Gastroesophageal sphincter (tissue), 4 donors: Measurements from ENCODE around the gene AMER3. TPM values are rescaled to one million over a fixed set of nuclear protein-coding genes. Genes with fewer than 3 reads are reported as not detected.

ENCODE experiments used
- ATAC-seq: fragments of 150-250 bp; one replicate; pipeline ENCODE4 v1.9.1; 2016; ENCODE audit warnings: mild to moderate bottlenecking, moderate library complexity
- H3K27ac ChIP-seq, 4 donors: fragments of 200-600 bp; sonication (generic) in 3 of 4; 1 replicate in 3 of 4; 2 replicates in 1 of 4; pipeline ENCODE4 v1.5.1; 2016 to 2019
- H3K27me3 ChIP-seq: fragments of 200-600 bp; sonication (generic); one replicate; pipeline ENCODE4 v1.5.1; 2019
- H3K36me3 ChIP-seq, 2 donors: fragments of 200-600 bp; sonication (generic); one replicate each; pipeline ENCODE4 v1.5.1; 2019; ENCODE audit warnings: control low read depth in 1 of 2
- H3K4me1 ChIP-seq, 3 donors: fragments of 200-600 bp; sonication (generic); 1 replicate in 2 of 3; 2 replicates in 1 of 3; pipeline ENCODE4 v1.5.1; 2016 to 2019; ENCODE audit warnings: control low read depth in 2 of 3
- H3K4me3 ChIP-seq, 2 donors: fragments of 200-600 bp; sonication (generic); one replicate each; pipeline ENCODE4 v1.5.1; 2019; ENCODE audit warnings: mild to moderate bottlenecking in 1 of 2, moderate library complexity in 1 of 2
- H3K9me3 ChIP-seq, 3 donors: fragments of 200-600 bp; sonication (generic); one replicate each; pipeline ENCODE4 v1.5.1; 2017 to 2019; ENCODE audit warnings: control low read depth in 2 of 3
- CTCF ChIP-seq, 4 experiments: fragments of 200-600 bp in 2 of 4; fragments of 450-650 bp in 2 of 4; sonication (generic) in 1 of 4; IDR thresholded peaks; one replicate each; pipeline ENCODE4 v1.5.1; 2017 to 2019; ENCODE audit warnings: antibody characterized with exemption in 4 of 4, mild to moderate bottlenecking in 2 of 4, moderate library complexity in 2 of 4
- EP300 ChIP-seq: sonication (generic); formaldehyde crosslinking; IDR thresholded peaks from one replicate; pipeline ENCODE4 v1.6.1; 2017; ENCODE audit warnings: antibody characterized with exemption, mild to moderate bottlenecking
- POLR2A ChIP-seq, 2 donors: fragments of 450-650 bp; IDR thresholded peaks; one replicate each; pipeline ENCODE4 v1.6.1; 2017; ENCODE audit warnings: antibody characterized with exemption in 2 of 2, mild to moderate bottlenecking in 2 of 2, moderate library complexity in 1 of 2
- POLR2AphosphoS5 ChIP-seq: sonication (generic); formaldehyde crosslinking; IDR thresholded peaks from one replicate; pipeline ENCODE4 v1.6.1; 2017; ENCODE audit warnings: antibody characterized with exemption
- WGBS, 2 donors: methylation state at CpG; one replicate each; pipeline ENCODE4 v1.1.5; 2018; ENCODE audit warnings: low coverage in 1 of 2; 5-methylcytosine and 5-hydroxymethylcytosine counted together
- total RNA-seq, 4 donors: library from RNA; depleted of rRNA; stranded (reverse); fragments of >200 nt; gene quantifications; one replicate each; pipeline ENCODE4 v1.1.0, GENCODE V29; 2016

Gene AMER3
- total RNA-seq, 4 donors from 2014 or later = 0.27 TPM; not detected in 3

- no peak overlapping the region for H3K4me3 ChIP-seq
- H3K9me3 ChIP-seq = no peaks in the 10 kb centered on the region
- H3K36me3 ChIP-seq = no peaks in the 10 kb centered on the region
- H3K4me1 ChIP-seq = no peaks in the 10 kb centered on the region
- H3K27ac ChIP-seq = no peak overlapping the region
- 61% methylated on average over 4 of the region's 5 CpGs; no CpG with 5 or more reads in 1 of the 2 donors for WGBS, 2 donors
- ATAC-seq = no peak
- no peak for TF ChIP-seq CTCF (IDR thresholded peaks at IDR 0.05)
- TF ChIP-seq EP300 = no peak
- no peak for TF ChIP-seq POLR2AphosphoS5
- TF ChIP-seq POLR2A (IDR thresholded peaks at IDR 0.05) = no peak
- peaks cover 25% of the 10 kb centered on the region for H3K27me3 ChIP-seq
Observed at GRCh38 chr2:130813722-130814121, 58.4 kb downstream of the AMER3 start.

GRCh38 chr2:130814931-130815680 is 59.8 kb downstream of the AMER3 start:
- no peaks in the 10 kb centered on the region for H3K36me3 ChIP-seq
- H3K27ac ChIP-seq = no peak overlapping the region
- H3K27me3 ChIP-seq = peaks cover 32% of the 10 kb centered on the region
- no peak overlapping the region for H3K4me3 ChIP-seq
- 60% methylated on average over 1 of the region's 15 CpGs; no CpG with 5 or more reads in 1 of the 2 donors for WGBS, 2 donors
- no peaks in the 10 kb centered on the region for H3K9me3 ChIP-seq
- H3K4me1 ChIP-seq = peaks cover 3 to 11% (median 8%) of the 10 kb centered on the region in 3 donors
- TF ChIP-seq CTCF (IDR thresholded peaks at IDR 0.05) (no peak), EP300 (no peak), POLR2AphosphoS5 (no peak), POLR2A (IDR thresholded peaks at IDR 0.05) (no peak)
- ATAC-seq = no peak

Other genes with a start within 250 kb of the AMER3 start
- gene POTEI, start 246.2 kb upstream of the AMER3 start, total RNA-seq = under 1 TPM in 1 of 4 donors, not detected in 3; 0.04 TPM
- gene CFC1B, start 234.3 kb upstream of the AMER3 start, total RNA-seq = not detected
- gene CFC1, start 156.0 kb upstream of the AMER3 start, total RNA-seq = under 1 TPM in 1 of 4 donors, not detected in 3; 0.54 TPM
- not detected for gene POTEJ, start 144.1 kb upstream of the AMER3 start, total RNA-seq
- not detected for gene GPR148, start 26.5 kb upstream of the AMER3 start, total RNA-seq
- 10 to 100 TPM; 15.9 to 59.5 (median 21.8) TPM for gene ARHGEF4, start 81.4 kb downstream of the AMER3 start, total RNA-seq